Measurements from ENCODE around the gene CREB3L2.

CREB3L2 gene

GRCh38 chr7:137976232-137976631, 25.7 kb downstream of the CREB3L2 start:
- TF ChIP-seq L3MBTL2 (conservative IDR thresholded peaks at IDR 0.05) (no peak), LEF1 (IDR thresholded peaks at IDR 0.05; ENCODE audit: borderline replicate concordance) (no peak), PKNOX1 (IDR thresholded peaks at IDR 0.05) (no peak), TARDBP (IDR thresholded peaks at IDR 0.05) (no peak), FOXK2 (IDR thresholded peaks at IDR 0.05) (no peak), SUZ12 (IDR thresholded peaks at IDR 0.05) (no peak), FOXA1 (IDR thresholded peaks at IDR 0.05) (no peak), ARNT (IDR thresholded peaks at IDR 0.05) (no peak), SP1 (IDR thresholded peaks at IDR 0.05) (no peak), NFRKB (IDR thresholded peaks at IDR 0.05) (no peak), FOXM1 (IDR thresholded peaks at IDR 0.05; ENCODE audit: borderline replicate concordance) (no peak), HDGF (IDR thresholded peaks at IDR 0.05; ENCODE audit: borderline replicate concordance) (no peak)
- ChIA-PET CTCF (no interaction called here), POLR2A (no interaction called here)
- no peak for DNase-seq (ENCODE audit: extremely low spot score)

- ChIA-PET CTCF (no interaction called here), POLR2A (no interaction called here)
- no peak for DNase-seq (ENCODE audit: extremely low spot score)
- no peak for TF ChIP-seq L3MBTL2 (conservative IDR thresholded peaks at IDR 0.05)
- TF ChIP-seq HDGF (IDR thresholded peaks at IDR 0.05; ENCODE audit: borderline replicate concordance), result no peak
- no peak for TF ChIP-seq SUZ12 (IDR thresholded peaks at IDR 0.05)
- no peak for TF ChIP-seq ELF4 (IDR thresholded peaks at IDR 0.05)
- no peak for TF ChIP-seq LEF1 (IDR thresholded peaks at IDR 0.05; ENCODE audit: borderline replicate concordance)
- TF ChIP-seq TARDBP (IDR thresholded peaks at IDR 0.05), result no peak
- no peak for TF ChIP-seq FOXA1 (IDR thresholded peaks at IDR 0.05)
- TF ChIP-seq SP1 (IDR thresholded peaks at IDR 0.05), result no peak
- no peak for TF ChIP-seq FOXK2 (IDR thresholded peaks at IDR 0.05)
- no peak for TF ChIP-seq BHLHE40 (IDR thresholded peaks at IDR 0.05; ENCODE audit: borderline replicate concordance)
- TF ChIP-seq CTBP1 (IDR thresholded peaks at IDR 0.05; ENCODE audit: borderline replicate concordance), result no peak
- TF ChIP-seq PKNOX1 (IDR thresholded peaks at IDR 0.05), result no peak
- TF ChIP-seq ARNT (IDR thresholded peaks at IDR 0.05), result no peak
- TF ChIP-seq NFRKB (IDR thresholded peaks at IDR 0.05), result no peak
- TF ChIP-seq ZNF384 (IDR thresholded peaks at IDR 0.05), result no peak
- no peak for TF ChIP-seq FOXM1 (IDR thresholded peaks at IDR 0.05; ENCODE audit: borderline replicate concordance)
These were observed 26.1 kb downstream of the CREB3L2 start for GRCh38 chr7:137975768-137976167.

DNA sequence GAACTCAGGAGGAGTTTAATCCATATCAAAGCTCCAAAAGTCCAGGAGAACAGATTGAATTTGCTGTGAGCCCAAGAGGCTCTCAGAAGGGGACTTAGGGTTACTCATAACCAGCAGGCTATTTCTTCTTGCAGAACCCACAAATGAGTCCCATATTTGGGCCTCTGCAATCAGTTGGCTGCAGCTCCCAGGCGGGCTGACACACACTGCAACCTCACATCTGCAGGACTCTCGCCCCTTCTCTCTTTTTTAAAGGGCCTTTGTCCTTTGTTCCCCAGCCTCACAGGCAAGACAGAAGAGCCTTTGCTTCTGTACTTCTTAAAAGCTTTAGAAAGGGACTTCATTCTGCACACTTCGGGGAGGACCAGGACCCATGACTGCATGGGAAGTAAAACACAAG, 26.7 kb downstream of the CREB3L2 start:
- no peak for DNase-seq (ENCODE audit: extremely low spot score)
- no peak for TF ChIP-seq LEF1 (IDR thresholded peaks at IDR 0.05; ENCODE audit: borderline replicate concordance)
- TF ChIP-seq BHLHE40 (IDR thresholded peaks at IDR 0.05; ENCODE audit: borderline replicate concordance), result no peak
- TF ChIP-seq SUZ12 (IDR thresholded peaks at IDR 0.05), result no peak
- TF ChIP-seq HDGF (IDR thresholded peaks at IDR 0.05; ENCODE audit: borderline replicate concordance), result no peak
- no peak for TF ChIP-seq FOXM1 (IDR thresholded peaks at IDR 0.05; ENCODE audit: borderline replicate concordance)
- no peak for TF ChIP-seq L3MBTL2 (conservative IDR thresholded peaks at IDR 0.05)
- no peak for TF ChIP-seq ZNF384 (IDR thresholded peaks at IDR 0.05)
- no peak for TF ChIP-seq ELF4 (IDR thresholded peaks at IDR 0.05)
- no peak for TF ChIP-seq FOXK2 (IDR thresholded peaks at IDR 0.05)
- no peak for TF ChIP-seq PKNOX1 (IDR thresholded peaks at IDR 0.05)
- no peak for TF ChIP-seq ARNT (IDR thresholded peaks at IDR 0.05)
- no peak for TF ChIP-seq CTBP1 (IDR thresholded peaks at IDR 0.05; ENCODE audit: borderline replicate concordance)
- no peak for TF ChIP-seq FOXA1 (IDR thresholded peaks at IDR 0.05)
- TF ChIP-seq SP1 (IDR thresholded peaks at IDR 0.05), result no peak
- TF ChIP-seq NFRKB (IDR thresholded peaks at IDR 0.05), result no peak
- no peak for TF ChIP-seq TARDBP (IDR thresholded peaks at IDR 0.05)
- ChIA-PET CTCF (interaction anchor here (0.6 to 0.8 kb wide), 2 partner anchors 9 to 67 kb away, joined by 3 to 4 read pairs; no protein-coding TSS in a partner anchor), POLR2A (no interaction called here)

DNA sequence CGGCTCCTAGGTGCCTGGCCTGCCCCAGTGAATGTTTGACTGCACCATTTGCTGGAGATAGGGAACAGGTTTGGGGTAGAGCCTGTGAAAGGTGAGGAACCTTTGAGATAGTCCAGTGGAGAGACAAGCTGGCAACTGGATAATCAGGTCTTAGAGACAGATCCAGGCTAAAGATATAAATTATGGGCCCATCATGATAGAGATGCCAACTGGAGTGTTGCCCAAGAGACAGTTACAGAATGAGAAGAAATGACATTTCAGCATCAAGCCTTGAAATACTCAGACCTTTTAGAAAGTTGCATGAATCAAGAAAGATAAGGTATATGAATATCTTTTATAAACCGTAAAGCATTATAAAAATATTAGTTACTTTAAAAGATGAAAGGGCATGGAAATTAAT, 27.1 kb downstream of the CREB3L2 start:
- TF ChIP-seq SP1 (IDR thresholded peaks at IDR 0.05), result no peak
- no peak for TF ChIP-seq FOXM1 (IDR thresholded peaks at IDR 0.05; ENCODE audit: borderline replicate concordance)
- no peak for TF ChIP-seq ELF4 (IDR thresholded peaks at IDR 0.05)
- no peak for TF ChIP-seq SUZ12 (IDR thresholded peaks at IDR 0.05)
- TF ChIP-seq ARNT (IDR thresholded peaks at IDR 0.05), result no peak
- no peak for TF ChIP-seq HDGF (IDR thresholded peaks at IDR 0.05; ENCODE audit: borderline replicate concordance)
- TF ChIP-seq TARDBP (IDR thresholded peaks at IDR 0.05), result no peak
- TF ChIP-seq FOXA1 (IDR thresholded peaks at IDR 0.05), result no peak
- no peak for TF ChIP-seq ZNF384 (IDR thresholded peaks at IDR 0.05)
- CTCF ChIA-PET, result interaction anchor here (0.6 to 0.8 kb wide), 2 partner anchors 9 to 68 kb away, joined by 3 to 4 read pairs; no protein-coding TSS in a partner anchor
- POLR2A ChIA-PET, result no interaction called here
- no peak for DNase-seq (ENCODE audit: extremely low spot score)

- CTCF ChIA-PET, result no interaction called here
- DNase-seq (ENCODE audit: extremely low spot score), result no peak
- POLR2A ChIA-PET, result no interaction called here
- TF ChIP-seq ZNF384 (IDR thresholded peaks at IDR 0.05) (no peak), SP1 (IDR thresholded peaks at IDR 0.05) (no peak), FOXK2 (IDR thresholded peaks at IDR 0.05) (no peak), PKNOX1 (IDR thresholded peaks at IDR 0.05) (no peak), CTBP1 (IDR thresholded peaks at IDR 0.05; ENCODE audit: borderline replicate concordance) (no peak), LEF1 (IDR thresholded peaks at IDR 0.05; ENCODE audit: borderline replicate concordance) (no peak), TARDBP (IDR thresholded peaks at IDR 0.05) (no peak), ARNT (IDR thresholded peaks at IDR 0.05) (no peak), FOXA1 (IDR thresholded peaks at IDR 0.05) (no peak), BHLHE40 (IDR thresholded peaks at IDR 0.05; ENCODE audit: borderline replicate concordance) (no peak)
These were observed 31.5 kb downstream of the CREB3L2 start for GRCh38 chr7:137970253-137970975.

Measured in HEK293T (cell line).